ENCODE results near the gene GPR107.

The GPR107 gene

DNA sequence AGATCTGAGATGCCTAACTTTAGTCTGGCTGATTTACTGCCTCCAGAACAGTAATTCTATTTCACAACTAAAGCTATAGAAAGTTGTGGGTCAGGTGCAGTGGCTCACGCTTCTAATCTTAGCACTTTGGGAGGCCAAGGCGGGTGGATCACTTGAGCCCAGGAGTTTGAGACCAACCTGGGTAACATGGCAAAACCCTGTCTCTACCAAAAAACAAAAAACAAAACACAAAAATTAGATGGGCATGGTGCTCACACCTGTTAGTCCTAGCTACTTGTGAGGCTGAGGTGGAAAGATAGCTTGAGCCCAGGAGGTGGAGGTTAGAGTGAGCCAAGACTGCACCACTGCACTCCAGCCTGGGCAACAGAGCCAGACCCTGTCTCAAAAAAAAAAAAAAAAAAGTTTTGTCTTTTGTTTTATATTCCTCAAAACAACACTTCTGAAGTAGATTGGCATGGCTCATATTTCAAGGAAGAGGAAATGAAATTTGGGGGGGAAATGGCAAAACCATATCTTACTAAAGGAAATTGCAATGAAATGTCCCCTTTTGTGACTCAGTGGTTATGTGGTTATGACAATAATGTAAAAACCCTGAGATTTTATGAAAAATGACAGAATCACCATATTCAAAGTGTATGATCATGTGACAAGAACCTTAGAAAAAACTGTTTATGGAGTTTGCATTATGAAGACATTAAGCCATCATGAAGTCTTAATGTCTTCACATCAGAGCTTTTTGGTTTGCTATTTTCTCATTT is 26.9 kb upstream of the GPR107 start:
- H3K36me3 ChIP-seq, result no peaks in the 10 kb centered on the region
- no peaks in the 10 kb centered on the region for H3K9me3 ChIP-seq
- no peaks in the 10 kb centered on the region for H3K27me3 ChIP-seq
- H3K27ac ChIP-seq, result peak overlapping the region; percentile 77
- H3K4me3 ChIP-seq (ENCODE audit: low read depth in 1 of 2, low read length in 1 of 2), result no peak overlapping the region
- H3K4me1 ChIP-seq (ENCODE audit: control insufficient read depth in 1 of 2, insufficient read depth in 1 of 2, low read depth in 1 of 2, low read length in 1 of 2), result peaks cover 78 to 85% of the 10 kb centered on the region in 2 experiments
- TF ChIP-seq, protein P1, sequence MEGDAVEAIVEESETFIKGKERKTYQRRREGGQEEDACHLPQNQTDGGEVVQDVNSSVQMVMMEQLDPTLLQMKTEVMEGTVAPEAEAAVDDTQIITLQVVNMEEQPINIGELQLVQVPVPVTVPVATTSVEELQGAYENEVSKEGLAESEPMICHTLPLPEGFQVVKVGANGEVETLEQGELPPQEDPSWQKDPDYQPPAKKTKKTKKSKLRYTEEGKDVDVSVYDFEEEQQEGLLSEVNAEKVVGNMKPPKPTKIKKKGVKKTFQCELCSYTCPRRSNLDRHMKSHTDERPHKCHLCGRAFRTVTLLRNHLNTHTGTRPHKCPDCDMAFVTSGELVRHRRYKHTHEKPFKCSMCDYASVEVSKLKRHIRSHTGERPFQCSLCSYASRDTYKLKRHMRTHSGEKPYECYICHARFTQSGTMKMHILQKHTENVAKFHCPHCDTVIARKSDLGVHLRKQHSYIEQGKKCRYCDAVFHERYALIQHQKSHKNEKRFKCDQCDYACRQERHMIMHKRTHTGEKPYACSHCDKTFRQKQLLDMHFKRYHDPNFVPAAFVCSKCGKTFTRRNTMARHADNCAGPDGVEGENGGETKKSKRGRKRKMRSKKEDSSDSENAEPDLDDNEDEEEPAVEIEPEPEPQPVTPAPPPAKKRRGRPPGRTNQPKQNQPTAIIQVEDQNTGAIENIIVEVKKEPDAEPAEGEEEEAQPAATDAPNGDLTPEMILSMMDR (IDR thresholded peaks at IDR 0.05), result no peak

DNA sequence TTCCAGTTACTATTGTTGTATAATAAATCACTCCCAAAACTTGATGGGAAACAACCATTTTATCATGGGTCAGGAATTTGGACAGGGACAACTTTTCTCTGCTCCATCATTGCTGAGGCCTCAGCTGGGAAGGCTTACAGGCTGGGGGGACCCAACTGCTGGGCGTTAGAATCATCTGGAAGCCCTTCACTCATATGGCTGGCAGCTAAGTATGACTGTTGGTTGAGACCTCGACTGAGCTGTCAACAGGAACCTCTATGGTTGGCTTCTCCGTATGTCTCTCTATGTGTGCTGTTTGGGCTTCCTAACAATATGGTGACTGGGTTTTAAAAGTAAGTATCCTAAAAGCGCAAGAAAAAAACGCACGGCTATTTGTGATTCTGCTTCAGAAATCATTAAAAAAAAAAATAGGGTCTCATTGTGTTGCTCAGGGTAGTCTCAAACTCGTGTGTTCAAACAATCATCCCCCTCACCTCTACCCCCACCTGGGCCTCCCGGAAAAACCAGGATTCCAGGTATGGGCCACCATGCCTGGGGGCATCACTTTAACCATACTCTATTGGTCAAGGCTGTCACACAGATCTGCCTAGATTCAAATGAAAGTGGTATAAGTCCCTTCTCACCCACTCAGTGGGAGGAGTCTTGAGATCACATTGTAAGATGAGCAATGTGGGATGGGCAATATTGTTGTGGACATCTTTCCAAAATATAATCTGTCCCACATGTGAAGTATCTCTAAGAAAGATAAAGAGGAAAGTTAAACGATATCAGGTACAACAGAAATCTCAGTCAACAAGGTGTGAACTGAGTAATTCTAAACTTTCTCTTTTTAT is 26.0 kb upstream of the GPR107 start:
- Histone ChIP-seq H3K4me3 (ENCODE audit: low read depth in 1 of 2, low read length in 1 of 2) (no peak overlapping the region), H3K36me3 (no peaks in the 10 kb centered on the region), H3K27ac (peak overlapping the region; percentile 77), H3K4me1 (ENCODE audit: control insufficient read depth in 1 of 2, insufficient read depth in 1 of 2, low read depth in 1 of 2, low read length in 1 of 2) (peaks cover 79 to 91% of the 10 kb centered on the region in 2 experiments), H3K9me3 (no peaks in the 10 kb centered on the region), H3K27me3 (no peaks in the 10 kb centered on the region)
- TF ChIP-seq, protein P1 (IDR thresholded peaks at IDR 0.05), result no peak

DNA sequence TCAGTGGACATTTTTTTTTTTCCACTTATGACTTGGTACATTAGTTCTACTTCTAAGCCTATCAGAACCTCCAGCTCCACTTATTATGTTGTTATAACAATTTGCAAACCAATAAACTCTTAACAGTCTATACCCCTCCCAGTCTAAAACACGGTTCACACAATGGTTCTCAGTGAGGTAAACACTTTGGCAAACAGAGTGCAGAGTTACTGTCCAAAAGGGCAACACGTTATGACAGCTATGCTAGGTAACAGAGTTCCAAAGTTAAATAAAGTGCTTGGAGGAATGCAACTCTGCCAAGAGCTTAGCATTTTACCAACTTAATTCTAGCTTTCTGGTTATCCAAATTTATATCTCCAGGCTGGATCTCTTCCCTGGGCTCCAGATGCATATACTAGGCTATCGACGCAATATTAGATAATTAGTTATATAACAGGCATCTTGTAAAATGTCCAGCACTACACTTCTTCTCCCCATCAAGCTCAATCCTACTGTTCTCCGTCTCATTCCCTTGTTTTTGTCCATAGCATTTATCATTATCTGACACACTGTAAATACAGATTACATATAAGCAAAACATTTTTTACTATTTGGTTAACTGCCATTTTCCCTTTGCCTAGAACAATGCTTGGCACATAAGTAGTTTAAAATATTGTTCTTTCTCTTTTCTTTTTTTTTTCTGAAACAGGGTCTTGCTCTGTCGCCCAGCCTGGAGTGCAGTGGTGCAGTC is 25.0 kb upstream of the GPR107 start:
- Histone ChIP-seq H3K27me3 (no peaks in the 10 kb centered on the region), H3K9me3 (no peaks in the 10 kb centered on the region)

DNA sequence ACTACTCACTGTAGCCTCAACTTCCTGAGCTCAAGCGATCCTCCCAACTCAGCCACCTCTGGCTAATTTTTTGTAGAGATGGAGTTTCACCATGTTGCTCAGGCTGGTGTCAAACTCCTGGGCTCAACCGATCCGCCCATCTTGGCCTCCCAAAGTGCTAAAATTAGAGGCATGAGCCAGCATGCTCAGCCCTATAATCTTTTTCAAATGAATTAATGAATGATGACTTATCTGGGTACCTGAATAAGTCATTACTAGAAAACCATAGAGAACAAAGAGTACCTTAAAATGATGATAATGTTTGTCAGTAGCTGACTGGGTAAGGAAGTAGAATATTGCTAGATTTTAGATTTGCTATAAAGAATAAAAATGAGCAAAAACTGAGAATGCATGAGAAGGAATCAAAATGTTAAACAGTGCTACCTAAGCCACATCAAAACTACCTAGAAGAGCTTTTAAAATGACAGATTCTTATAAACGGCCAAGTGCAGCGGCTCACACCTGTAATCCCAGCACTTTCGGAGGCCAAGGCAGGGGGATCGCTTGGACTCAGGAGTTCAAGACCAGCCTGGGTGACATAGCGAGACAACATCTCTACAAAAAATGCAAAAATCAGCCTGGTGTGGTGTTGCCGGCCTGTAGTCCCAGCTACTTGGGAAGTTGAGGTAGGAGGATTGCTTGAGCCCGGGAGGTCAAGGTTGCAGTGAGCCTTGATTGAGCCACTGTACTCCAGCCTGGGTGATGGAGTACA is 24.3 kb upstream of the GPR107 start:
- TF ChIP-seq, protein P1 (IDR thresholded peaks at IDR 0.05), result no peak
- Histone ChIP-seq H3K9me3 (no peaks in the 10 kb centered on the region), H3K4me3 (ENCODE audit: low read depth in 1 of 2, low read length in 1 of 2) (no peak overlapping the region), H3K27ac (peak overlapping the region; percentile 44), H3K36me3 (no peaks in the 10 kb centered on the region), H3K27me3 (no peaks in the 10 kb centered on the region), H3K4me1 (ENCODE audit: control insufficient read depth in 1 of 2, insufficient read depth in 1 of 2, low read depth in 1 of 2, low read length in 1 of 2) (peaks cover 78 to 91% of the 10 kb centered on the region in 2 experiments)

More for the DNA sequence above, 25.0 kb upstream of the GPR107 start:
- peak overlapping the region; percentile 77 for H3K27ac ChIP-seq
- no peaks in the 10 kb centered on the region for H3K36me3 ChIP-seq
- TF ChIP-seq, protein P1 (IDR thresholded peaks at IDR 0.05), result no peak
- peaks cover 78 to 92% of the 10 kb centered on the region in 2 experiments for H3K4me1 ChIP-seq (ENCODE audit: control insufficient read depth in 1 of 2, insufficient read depth in 1 of 2, low read depth in 1 of 2, low read length in 1 of 2)
- no peak overlapping the region for H3K4me3 ChIP-seq (ENCODE audit: low read depth in 1 of 2, low read length in 1 of 2)

DNA sequence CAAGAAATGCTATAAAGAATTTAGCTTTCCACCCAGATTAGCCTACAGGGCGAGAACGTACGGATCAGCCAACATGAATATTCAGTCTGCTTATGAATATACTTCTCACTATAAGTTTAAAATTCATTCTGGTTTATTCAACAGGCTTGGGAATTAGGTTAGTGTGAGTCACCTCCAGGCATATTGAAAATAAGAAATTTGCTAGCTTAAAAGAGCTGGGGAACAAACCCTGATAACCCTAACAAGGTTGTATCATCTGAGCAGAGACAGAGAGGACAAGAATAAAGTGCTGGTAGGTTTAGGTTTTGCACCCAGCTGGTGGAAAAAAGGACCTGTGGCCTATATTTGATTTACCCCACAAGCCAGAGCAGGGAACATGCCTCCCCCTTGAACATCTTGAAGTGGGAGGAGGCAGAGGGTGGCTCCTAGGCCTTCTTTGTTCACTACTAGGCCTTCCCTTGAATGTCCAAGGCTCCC is 23.0 kb upstream of the GPR107 start:
- Histone ChIP-seq H3K27ac (peak overlapping the region; percentile 60), H3K36me3 (no peaks in the 10 kb centered on the region), H3K4me3 (ENCODE audit: low read depth in 1 of 2, low read length in 1 of 2) (no peak overlapping the region), H3K4me1 (ENCODE audit: control insufficient read depth in 1 of 2, insufficient read depth in 1 of 2, low read depth in 1 of 2, low read length in 1 of 2) (peaks cover 74 to 90% of the 10 kb centered on the region in 2 experiments), H3K27me3 (no peaks in the 10 kb centered on the region), H3K9me3 (no peaks in the 10 kb centered on the region)
- TF ChIP-seq, protein P1 (IDR thresholded peaks at IDR 0.05), result no peak

Data from neutrophil (primary cell).